Nephron progenitor cell (in vitro differentiated cells): Measurements from ENCODE around the gene GLCCI1.

ENCODE experiments used
- DNase-seq: peaks from one replicate; pipeline ENCODE4 v3.0.0; 2021
- H3K27ac Mint-ChIP-seq: 2 replicates; pipeline ENCODE4 v1.8.0; 2021; ENCODE audit warnings: mild to moderate bottlenecking, moderate library complexity, mixed read lengths
- H3K27me3 Mint-ChIP-seq: 2 replicates; pipeline ENCODE4 v1.8.0; 2021; ENCODE audit warnings: mild to moderate bottlenecking, low read depth, mixed read lengths; ENCODE audit not compliant: poor library complexity
- H3K36me3 Mint-ChIP-seq: 2 replicates; pipeline ENCODE4 v1.8.0; 2021; ENCODE audit warnings: low read depth, mixed read lengths
- H3K4me1 Mint-ChIP-seq: 2 replicates; pipeline ENCODE4 v1.8.0; 2021; ENCODE audit warnings: mixed read lengths
- H3K4me3 Mint-ChIP-seq: 2 replicates; pipeline ENCODE4 v1.8.0; 2021; ENCODE audit warnings: mild to moderate bottlenecking, moderate library complexity, mixed read lengths
- H3K9me3 Mint-ChIP-seq: 2 replicates; pipeline ENCODE4 v1.8.0; 2021; ENCODE audit warnings: mild to moderate bottlenecking, moderate library complexity, mixed read lengths
- TF ChIP-seq, protein P1 (sequence below): fragments of 200-600 bp; sonication (generic); IDR thresholded peaks from 2 replicates; pipeline ENCODE4 v1.5.0; 2021; ENCODE audit warnings: antibody characterized with exemption

The GLCCI1 gene

DNA sequence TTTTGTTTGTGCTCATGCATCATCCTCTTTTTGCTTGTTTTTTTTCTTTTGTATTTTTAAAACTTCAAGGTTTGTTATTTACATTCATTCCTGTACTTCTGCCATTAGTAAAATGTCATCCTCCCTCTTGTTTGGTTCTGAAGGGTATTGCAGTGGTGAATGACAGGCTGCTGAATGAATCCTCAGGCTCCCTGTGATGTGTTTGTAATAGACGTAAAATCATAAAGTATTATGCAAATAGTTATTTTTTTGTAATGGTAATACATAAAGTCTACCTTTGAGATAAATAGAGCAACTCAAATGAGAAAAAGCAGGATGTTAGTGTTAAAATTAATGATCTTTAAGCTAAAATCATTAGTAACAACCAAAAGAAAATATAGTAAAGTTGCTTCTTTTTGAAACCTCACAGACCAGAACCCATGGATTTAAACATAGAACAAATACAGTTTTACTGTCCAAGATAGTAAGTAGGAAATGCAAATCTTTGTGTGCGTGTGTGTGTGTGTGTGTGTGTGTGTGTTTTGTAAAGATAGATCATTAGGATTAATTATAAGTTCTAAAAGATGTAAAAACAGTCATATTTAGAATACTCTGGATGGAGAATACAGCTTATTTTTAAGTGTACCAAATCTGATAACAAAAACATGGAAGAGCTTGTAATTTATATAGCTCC lies 4.5 kb downstream of the GLCCI1 start:
- H3K9me3 Mint-ChIP-seq: no peaks in the 10 kb centered on the region
- no peak for DNase-seq
- peak overlapping the region; percentile 62 for H3K4me3 Mint-ChIP-seq
- no peaks in the 10 kb centered on the region for H3K27me3 Mint-ChIP-seq
- H3K27ac Mint-ChIP-seq: no peak overlapping the region
- peaks cover 4% of the 10 kb centered on the region for H3K36me3 Mint-ChIP-seq
- TF ChIP-seq, protein P1, sequence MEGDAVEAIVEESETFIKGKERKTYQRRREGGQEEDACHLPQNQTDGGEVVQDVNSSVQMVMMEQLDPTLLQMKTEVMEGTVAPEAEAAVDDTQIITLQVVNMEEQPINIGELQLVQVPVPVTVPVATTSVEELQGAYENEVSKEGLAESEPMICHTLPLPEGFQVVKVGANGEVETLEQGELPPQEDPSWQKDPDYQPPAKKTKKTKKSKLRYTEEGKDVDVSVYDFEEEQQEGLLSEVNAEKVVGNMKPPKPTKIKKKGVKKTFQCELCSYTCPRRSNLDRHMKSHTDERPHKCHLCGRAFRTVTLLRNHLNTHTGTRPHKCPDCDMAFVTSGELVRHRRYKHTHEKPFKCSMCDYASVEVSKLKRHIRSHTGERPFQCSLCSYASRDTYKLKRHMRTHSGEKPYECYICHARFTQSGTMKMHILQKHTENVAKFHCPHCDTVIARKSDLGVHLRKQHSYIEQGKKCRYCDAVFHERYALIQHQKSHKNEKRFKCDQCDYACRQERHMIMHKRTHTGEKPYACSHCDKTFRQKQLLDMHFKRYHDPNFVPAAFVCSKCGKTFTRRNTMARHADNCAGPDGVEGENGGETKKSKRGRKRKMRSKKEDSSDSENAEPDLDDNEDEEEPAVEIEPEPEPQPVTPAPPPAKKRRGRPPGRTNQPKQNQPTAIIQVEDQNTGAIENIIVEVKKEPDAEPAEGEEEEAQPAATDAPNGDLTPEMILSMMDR: no peak
- peaks cover 14% of the 10 kb centered on the region for H3K4me1 Mint-ChIP-seq

DNA sequence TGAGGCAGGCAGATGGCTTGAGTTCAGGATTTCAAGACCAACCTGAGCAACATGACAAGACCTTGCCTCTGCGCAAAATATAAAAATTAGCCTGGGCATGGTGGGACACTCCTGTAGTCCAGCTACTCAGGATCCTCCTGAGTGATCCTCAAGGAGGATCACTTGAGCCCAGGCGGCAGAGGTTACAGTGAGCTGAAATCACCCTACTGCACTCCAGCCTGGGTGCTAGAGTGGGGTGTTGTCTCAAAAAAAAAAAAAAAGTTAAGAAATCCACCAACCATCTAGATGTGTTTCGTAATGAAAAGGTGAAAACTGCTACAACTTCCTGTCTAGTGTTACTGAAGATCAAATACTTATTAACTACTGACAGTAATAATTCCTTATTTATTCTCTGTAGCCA lies 8.1 kb downstream of the GLCCI1 start:
- no peak overlapping the region for H3K4me3 Mint-ChIP-seq
- no peaks in the 10 kb centered on the region for H3K27me3 Mint-ChIP-seq
- TF ChIP-seq, protein P1: no peak
- peaks cover 8% of the 10 kb centered on the region for H3K4me1 Mint-ChIP-seq
- H3K9me3 Mint-ChIP-seq: no peaks in the 10 kb centered on the region
- no peak for DNase-seq
- no peak overlapping the region for H3K27ac Mint-ChIP-seq
- peaks cover 11% of the 10 kb centered on the region for H3K36me3 Mint-ChIP-seq

DNA sequence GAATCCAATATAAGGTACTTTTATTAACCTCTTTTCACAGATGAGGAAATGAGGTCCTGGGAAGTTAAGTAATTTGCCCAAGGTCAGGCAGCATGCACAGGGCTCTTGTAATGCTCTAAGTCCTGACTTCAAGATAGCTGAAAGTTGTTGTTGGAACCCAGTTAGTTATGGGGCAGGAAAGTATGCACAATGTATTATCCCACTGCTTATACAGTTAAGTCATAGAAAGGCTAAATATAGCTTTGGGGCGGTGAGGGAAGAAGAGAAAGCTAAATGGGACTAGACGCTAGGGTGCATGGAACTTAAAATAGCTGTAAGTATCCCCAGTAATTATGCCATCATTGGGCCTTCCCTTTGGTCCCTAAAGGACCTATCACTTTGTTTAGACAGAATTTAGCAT lies 9.2 kb downstream of the GLCCI1 start:
- Mint-ChIP-seq H3K9me3 (no peaks in the 10 kb centered on the region), H3K27me3 (no peaks in the 10 kb centered on the region), H3K4me1 (peaks cover 8% of the 10 kb centered on the region), H3K36me3 (peaks cover 11% of the 10 kb centered on the region), H3K4me3 (no peak overlapping the region), H3K27ac (no peak overlapping the region)
- TF ChIP-seq, protein P1: no peak
- no peak for DNase-seq

DNA sequence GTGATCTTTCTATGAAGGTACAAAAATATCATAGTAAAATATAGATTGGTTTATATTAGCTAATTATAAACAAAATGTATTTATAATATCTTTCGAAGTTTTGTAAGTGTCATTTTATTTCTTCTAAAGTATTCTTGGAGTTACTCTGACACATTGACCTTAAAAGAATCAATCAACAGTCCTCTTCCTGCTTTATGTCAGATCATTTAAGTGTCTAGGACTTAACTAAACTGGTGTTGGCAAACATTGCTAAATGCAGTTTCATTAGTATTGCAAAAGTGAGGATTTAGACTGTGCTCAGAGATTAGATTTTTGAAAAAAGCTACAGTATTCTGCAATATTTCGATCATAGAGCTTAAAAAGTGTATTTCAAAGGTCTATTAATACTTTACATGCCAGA lies 10.3 kb downstream of the GLCCI1 start:
- no peak overlapping the region for H3K4me3 Mint-ChIP-seq
- DNase-seq: no peak

DNA sequence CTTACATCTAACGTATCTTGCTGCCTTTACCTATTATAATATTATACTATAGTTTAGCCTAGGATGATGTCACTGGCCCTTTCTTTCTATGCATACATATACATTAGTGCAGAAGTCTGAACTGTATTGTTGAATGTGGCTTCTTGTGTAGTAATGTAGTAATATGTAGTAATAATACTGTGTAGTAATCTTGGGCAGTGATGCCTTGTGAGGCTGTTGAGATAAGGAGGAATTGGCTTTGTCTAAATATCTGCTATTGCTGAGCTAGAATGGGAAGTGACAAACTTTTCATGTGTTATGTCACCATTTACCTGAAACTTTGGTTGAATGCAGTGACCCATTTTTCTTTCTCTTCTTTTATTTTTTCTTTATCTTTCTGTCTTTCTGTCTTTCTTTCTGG lies 11.0 kb downstream of the GLCCI1 start:
- TF ChIP-seq, protein P1: no peak

More for the DNA sequence above, 10.3 kb downstream of the GLCCI1 start:
- Mint-ChIP-seq H3K9me3 (no peaks in the 10 kb centered on the region), H3K4me1 (peaks cover 8% of the 10 kb centered on the region), H3K27me3 (no peaks in the 10 kb centered on the region), H3K36me3 (peaks cover 11% of the 10 kb centered on the region), H3K27ac (no peak overlapping the region)
- TF ChIP-seq, protein P1: no peak

DNA sequence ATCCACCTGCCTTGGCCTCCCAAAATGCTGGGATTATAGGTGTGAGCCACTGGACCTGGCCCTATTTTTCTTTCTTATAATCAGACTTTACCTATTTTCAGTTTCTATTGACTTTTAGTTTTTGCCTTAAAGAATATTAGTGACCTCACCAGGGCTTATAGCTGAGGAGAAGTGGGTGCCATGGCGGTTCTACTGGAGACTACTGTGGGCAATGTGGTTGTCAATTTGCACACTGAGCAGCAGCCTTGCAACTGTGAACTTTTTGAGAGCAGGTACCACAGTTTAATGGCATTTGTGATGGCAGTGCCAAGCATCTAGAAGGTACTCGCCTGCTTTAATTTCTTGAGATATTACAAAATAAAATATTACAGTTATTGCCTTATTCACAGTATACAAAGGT lies 11.5 kb downstream of the GLCCI1 start:
- Mint-ChIP-seq H3K27ac (no peak overlapping the region), H3K4me3 (no peak overlapping the region), H3K27me3 (no peaks in the 10 kb centered on the region), H3K36me3 (peaks cover 7% of the 10 kb centered on the region), H3K4me1 (peaks cover 8% of the 10 kb centered on the region), H3K9me3 (no peaks in the 10 kb centered on the region)
- no peak for DNase-seq
- TF ChIP-seq, protein P1: no peak

More for the DNA sequence above, 11.0 kb downstream of the GLCCI1 start:
- H3K9me3 Mint-ChIP-seq: no peaks in the 10 kb centered on the region
- no peaks in the 10 kb centered on the region for H3K27me3 Mint-ChIP-seq
- DNase-seq: no peak
- peaks cover 8% of the 10 kb centered on the region for H3K4me1 Mint-ChIP-seq
- no peak overlapping the region for H3K27ac Mint-ChIP-seq
- peaks cover 7% of the 10 kb centered on the region for H3K36me3 Mint-ChIP-seq
- H3K4me3 Mint-ChIP-seq: no peak overlapping the region
